Esophagus (tissue), 2 donors: ENCODE measurements around the gene PLIN4. TPM values are rescaled to one million over a fixed set of nuclear protein-coding genes. Genes with fewer than 3 reads are reported as not detected.
A peak's percentile ranks its signal among the peaks of the same experiment; 100 is the strongest.

ENCODE experiments used
- H3K27ac ChIP-seq, 2 donors: one replicate each; pipeline ENCODE4 v1.5.1; 2013; ENCODE audit warnings: low read depth in 2 of 2, mild to moderate bottlenecking in 2 of 2, inconsistent platforms in 1 of 2, low read length in 1 of 2, moderate library complexity in 1 of 2
- H3K27me3 ChIP-seq, 2 donors: one replicate each; pipeline ENCODE4 v1.6.1; 2013; ENCODE audit warnings: low read length in 2 of 2, control low read depth in 1 of 2, mild to moderate bottlenecking in 1 of 2; ENCODE audit not compliant: insufficient read depth in 2 of 2, control insufficient read depth in 1 of 2
- H3K36me3 ChIP-seq, 2 donors: one replicate each; pipeline ENCODE4 v1.6.1; 2013; ENCODE audit warnings: low read length in 1 of 2; ENCODE audit not compliant: control insufficient read depth in 2 of 2, insufficient read depth in 2 of 2
- H3K4me1 ChIP-seq, 2 donors: one replicate each; pipeline ENCODE4 v1.6.1; 2013; ENCODE audit warnings: low read length in 1 of 2; ENCODE audit not compliant: control insufficient read depth in 2 of 2, insufficient read depth in 2 of 2
- H3K4me3 ChIP-seq, 2 donors: one replicate each; pipeline ENCODE4 v1.5.1; 2013; ENCODE audit warnings: low read length in 2 of 2, mild to moderate bottlenecking in 2 of 2, low read depth in 1 of 2, moderate library complexity in 1 of 2
- H3K9me3 ChIP-seq, 2 donors: one replicate each; pipeline ENCODE4 v1.6.1; 2013; ENCODE audit warnings: mild to moderate bottlenecking in 2 of 2, low read depth in 1 of 2, low read length in 1 of 2, moderate library complexity in 1 of 2; ENCODE audit not compliant: control insufficient read depth in 2 of 2, insufficient read depth in 1 of 2
- WGBS, 2 donors: extraction: QIAGEN DNeasy Blood & Tissue Kit; methylation state at CpG; one replicate each; pipeline ENCODE4 v1.1.7; 2013; 5-methylcytosine and 5-hydroxymethylcytosine counted together
- polyA plus RNA-seq, 2 donors: library from polyadenylated mRNA; stranded (reverse); fragments of 200-250 nt; gene quantifications; one replicate each; pipeline ENCODE4 v1.2.3, GENCODE V29; 2013
- donor health status: healthy with polysubstance abuse.
- donor health status: Bipolar disorder and iron deficiency.

PLIN4 gene
- polyA plus RNA-seq, 2 donors, result 2.8 to 4.1 TPM

GRCh38 chr19:4477034-4477801 is 41.1 kb downstream of the PLIN4 start:
- H3K27ac ChIP-seq, result no peak overlapping the region
- no peaks in the 10 kb centered on the region for H3K27me3 ChIP-seq
- peaks cover 13 to 14% of the 10 kb centered on the region in 2 donors for H3K4me1 ChIP-seq
- H3K9me3 ChIP-seq, result no peaks in the 10 kb centered on the region
- 84 to 86% methylated on average over 16 of the region's 16 CpGs for WGBS, 2 donors
- peaks cover 0 to 20% of the 10 kb centered on the region in 2 donors for H3K36me3 ChIP-seq
- no peak overlapping the region for H3K4me3 ChIP-seq

- H3K36me3 ChIP-seq, result peaks cover 0 to 20% of the 10 kb centered on the region in 2 donors
- no peaks in the 10 kb centered on the region for H3K9me3 ChIP-seq
- no peak overlapping the region for H3K4me3 ChIP-seq
- no peak overlapping the region for H3K27ac ChIP-seq
- WGBS, 2 donors, result 35 to 43% methylated on average over 13 of the region's 13 CpGs
- no peaks in the 10 kb centered on the region for H3K27me3 ChIP-seq
- H3K4me1 ChIP-seq, result peaks cover 13 to 14% of the 10 kb centered on the region in 2 donors
Measured at GRCh38 chr19:4474514-4475022, 43.7 kb downstream of the PLIN4 start.

GRCh38 chr19:4473763-4474513 is 44.3 kb downstream of the PLIN4 start:
- peaks cover 0 to 20% of the 10 kb centered on the region in 2 donors for H3K36me3 ChIP-seq
- H3K4me3 ChIP-seq, result peak overlapping the region in 1 of 2 donors; percentile 95
- no peaks in the 10 kb centered on the region for H3K27me3 ChIP-seq
- WGBS, 2 donors, result 30 to 44% methylated on average over 23 of the region's 23 CpGs
- no peaks in the 10 kb centered on the region for H3K9me3 ChIP-seq
- peaks cover 13 to 14% of the 10 kb centered on the region in 2 donors for H3K4me1 ChIP-seq
- H3K27ac ChIP-seq, result no peak overlapping the region

GRCh38 chr19:4473011-4473762 is 45.1 kb downstream of the PLIN4 start:
- no peaks in the 10 kb centered on the region for H3K9me3 ChIP-seq
- H3K27me3 ChIP-seq, result no peaks in the 10 kb centered on the region
- H3K4me3 ChIP-seq, result peak overlapping the region; percentile 62 to 95
- peaks cover 0 to 18% of the 10 kb centered on the region in 2 donors for H3K36me3 ChIP-seq
- peaks cover 13 to 14% of the 10 kb centered on the region in 2 donors for H3K4me1 ChIP-seq
- H3K27ac ChIP-seq, result no peak overlapping the region
- WGBS, 2 donors, result 17 to 22% methylated on average over 24 to 25 of the region's 25 CpGs

- Histone ChIP-seq H3K4me1 (peaks cover 13 to 14% of the 10 kb centered on the region in 2 donors), H3K27me3 (no peaks in the 10 kb centered on the region), H3K36me3 (peaks cover 0 to 13% of the 10 kb centered on the region in 2 donors), H3K9me3 (no peaks in the 10 kb centered on the region), H3K4me3 (peak within 1 kb of the TSS; percentile 62 to 95), H3K27ac (peak within 1 kb of the TSS; percentile 82 to 91)
- WGBS, 2 donors, result 0 to 1% methylated on average over 59 to 70 of the region's 71 CpGs
Measured at GRCh38 chr19:4472174-4472974, 45.9 kb downstream of the PLIN4 start, which contains the start of gene HDGFL2. HDGFL2 (plus strand) TSS chr19:4472297; CDS start chr19:4472351, 54 bp downstream.

- Histone ChIP-seq H3K9me3 (no peaks in the 10 kb centered on the region), H3K36me3 (peaks cover 0 to 6% of the 10 kb centered on the region in 2 donors), H3K27ac (peak overlapping the region; percentile 82 to 91), H3K4me1 (peaks cover 13 to 14% of the 10 kb centered on the region in 2 donors), H3K4me3 (peak overlapping the region; percentile 47 to 95), H3K27me3 (no peaks in the 10 kb centered on the region)
- WGBS, 2 donors, result 0 to 1% methylated on average over 33 of the region's 33 CpGs
Measured at GRCh38 chr19:4471403-4472173, 46.7 kb downstream of the PLIN4 start.

GRCh38 chr19:4467835-4468234 is 50.5 kb downstream of the PLIN4 start:
- peaks cover 0 to under 1% of the 10 kb centered on the region in 2 donors for H3K4me1 ChIP-seq
- no peak overlapping the region for H3K4me3 ChIP-seq
- no peak overlapping the region for H3K27ac ChIP-seq
- no peaks in the 10 kb centered on the region for H3K36me3 ChIP-seq
- H3K27me3 ChIP-seq, result no peaks in the 10 kb centered on the region
- WGBS, 2 donors, result 86% methylated on average over 3 of the region's 3 CpGs
- no peaks in the 10 kb centered on the region for H3K9me3 ChIP-seq

- no peaks in the 10 kb centered on the region for H3K27me3 ChIP-seq
- H3K4me1 ChIP-seq, result no peaks in the 10 kb centered on the region
- H3K4me3 ChIP-seq, result no peak overlapping the region
- no peaks in the 10 kb centered on the region for H3K36me3 ChIP-seq
- 82 to 87% methylated on average over 8 of the region's 8 CpGs for WGBS, 2 donors
- no peak overlapping the region for H3K27ac ChIP-seq
- no peaks in the 10 kb centered on the region for H3K9me3 ChIP-seq
Measured at GRCh38 chr19:4464815-4465581, 53.3 kb downstream of the PLIN4 start.
